HG03159 (cell line): ENCODE data around the gene SLC24A3.
"Not testable (repeated sequence)": the region's sequence is repeated elsewhere in the genome, so short reads cannot be mapped to it uniquely, and the experiment has no call there.

Source experiments
- ATAC-seq: cut with Tn5 transposase; IDR thresholded peaks from one replicate; pipeline ENCODE4 v1.9.1; 2021; ENCODE audit warnings: mild to moderate bottlenecking, moderate library complexity; ENCODE audit not compliant: unreplicated experiment

Gene SLC24A3

DNA sequence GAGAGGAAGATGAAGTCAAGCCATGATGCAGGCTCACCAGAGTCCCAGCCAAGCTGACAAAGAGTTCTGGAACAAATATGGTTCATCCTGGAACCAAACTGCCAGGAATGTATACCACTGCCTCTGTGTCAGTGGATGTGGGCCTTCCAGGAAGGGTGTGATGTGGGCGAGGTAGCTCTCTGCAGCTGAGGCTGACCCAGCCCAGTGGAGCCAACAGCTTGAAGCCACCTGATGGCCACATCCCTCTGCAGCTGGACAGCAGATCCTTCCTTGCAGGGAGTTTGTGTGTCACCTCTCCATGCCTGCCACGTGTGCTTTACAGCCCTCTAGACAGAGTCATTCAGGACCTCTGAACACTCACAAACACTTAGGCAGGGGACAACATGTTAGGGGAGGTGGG, 403.6 kb downstream of the SLC24A3 start:
- ATAC-seq, result no peak

DNA sequence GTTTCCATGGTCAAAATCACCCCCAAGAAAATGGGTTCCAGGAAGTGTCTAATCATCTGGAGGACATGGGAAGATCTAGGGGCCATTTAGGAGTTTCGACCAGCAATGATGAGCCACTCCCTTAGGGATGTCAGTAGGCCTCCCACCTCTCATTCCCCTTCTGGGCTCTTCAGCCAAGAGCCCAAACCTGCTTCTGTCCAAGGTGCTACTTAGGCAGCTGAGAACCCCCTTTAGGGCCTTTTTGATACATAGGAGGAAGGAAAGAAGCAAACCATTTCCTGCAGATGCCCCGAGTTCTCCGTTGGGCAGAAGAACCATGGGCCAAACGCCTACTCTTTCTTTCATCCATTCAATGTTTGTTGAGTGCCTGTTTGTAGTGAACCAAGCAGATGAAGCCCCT, 404.2 kb downstream of the SLC24A3 start:
- no peak for ATAC-seq

DNA sequence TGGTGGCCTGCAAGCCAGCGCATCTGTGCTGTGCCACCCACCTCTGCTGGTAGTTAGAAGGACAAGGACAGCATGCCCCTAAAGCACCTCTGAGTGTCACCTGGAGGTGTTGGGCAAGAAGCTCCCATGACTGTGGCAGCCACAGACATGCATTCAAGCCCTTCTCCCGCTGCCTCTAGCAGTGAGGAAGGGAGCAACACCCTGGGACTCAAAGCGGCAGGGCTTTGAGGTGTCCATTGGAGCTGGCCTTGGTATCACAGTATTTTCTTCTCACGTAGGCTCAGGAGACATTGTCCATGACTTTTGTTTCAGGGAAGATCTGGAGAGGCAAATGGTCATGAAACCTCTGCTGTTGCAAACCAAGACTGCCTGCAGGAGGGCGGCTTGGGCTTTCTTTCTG, 404.8 kb downstream of the SLC24A3 start:
- ATAC-seq, result no peak

DNA sequence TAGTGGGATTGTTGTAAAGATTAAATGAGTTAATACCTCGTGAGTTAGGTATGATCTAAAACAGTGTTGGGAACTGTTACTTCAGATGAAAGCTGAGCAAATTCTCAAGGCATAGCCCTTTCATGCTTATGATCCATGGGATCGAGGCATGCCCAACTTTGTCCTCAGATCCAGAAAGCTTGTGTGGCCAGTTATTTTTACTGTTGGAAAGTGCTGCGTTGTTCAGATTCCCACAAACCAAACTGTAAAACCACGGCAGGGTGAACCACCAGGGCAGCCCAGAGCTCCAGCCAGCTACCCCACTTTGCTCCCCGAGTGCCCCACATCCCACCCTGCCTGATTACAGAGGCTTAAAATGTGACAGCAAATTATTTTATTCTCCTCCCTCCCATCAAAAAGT, 406.3 kb downstream of the SLC24A3 start:
- ATAC-seq, result no peak

DNA sequence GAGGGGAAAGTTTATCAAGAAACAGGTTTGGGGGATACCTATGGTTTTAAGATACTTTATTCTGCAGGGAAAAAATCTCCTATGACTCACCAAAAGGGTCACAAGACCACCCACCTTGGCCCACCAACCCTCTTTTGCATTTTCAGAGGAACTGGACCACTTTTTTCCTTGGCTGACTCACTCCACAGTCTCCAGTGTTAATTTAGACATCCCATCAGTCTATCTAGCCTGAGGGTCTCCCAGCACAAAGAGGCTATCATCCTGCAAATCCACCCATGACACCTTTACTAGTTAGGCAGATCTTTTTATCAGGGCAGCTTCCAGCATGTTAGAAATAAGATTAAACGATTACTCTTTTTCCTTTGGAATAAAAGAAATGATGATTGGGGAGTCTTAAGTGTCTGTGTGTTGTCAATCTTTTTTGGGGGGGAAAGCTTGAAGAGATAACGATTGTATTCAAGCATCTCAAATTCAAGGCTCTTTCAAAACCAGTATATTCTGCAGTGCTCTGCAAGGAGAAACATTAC, 407.5 kb downstream of the SLC24A3 start:
- ATAC-seq, result no peak

DNA sequence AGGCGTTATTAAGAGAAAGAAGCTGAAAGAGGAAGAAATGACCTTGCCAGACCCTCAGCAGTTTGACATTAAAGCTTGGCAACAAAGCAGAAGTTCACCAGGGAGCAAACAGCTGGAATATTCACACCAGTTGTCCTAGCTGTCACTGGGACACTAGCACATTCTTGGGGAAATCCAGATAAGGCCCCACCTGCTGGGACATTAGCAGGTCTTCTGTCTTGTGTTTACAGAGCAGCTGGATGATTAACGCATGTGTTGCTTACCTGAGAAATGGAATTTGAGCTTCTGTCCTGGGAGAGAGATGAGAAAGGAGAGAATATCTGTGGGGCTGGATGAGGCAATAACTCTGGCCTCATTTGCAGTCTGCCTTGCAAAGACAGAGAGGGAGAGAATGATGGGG, 408.0 kb downstream of the SLC24A3 start:
- ATAC-seq, result no peak

DNA sequence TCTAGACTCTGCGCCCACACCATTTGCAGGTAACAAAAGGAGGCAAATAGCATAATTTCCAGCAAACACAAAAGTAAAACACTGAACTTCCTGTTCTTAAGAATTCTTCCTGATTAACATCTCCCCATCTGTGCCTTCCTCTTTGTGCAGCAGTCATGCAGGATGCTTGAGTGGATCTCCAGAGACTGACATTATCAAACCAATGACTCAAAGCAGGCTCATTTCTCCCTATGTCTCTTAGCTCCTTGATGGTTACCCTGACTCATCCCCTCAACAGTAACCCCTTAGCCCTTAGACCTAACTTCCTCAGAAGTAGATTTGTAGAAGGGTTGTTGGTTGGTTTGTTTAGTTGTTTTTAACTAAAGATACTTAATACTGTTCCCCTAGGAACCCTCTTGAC, 408.6 kb downstream of the SLC24A3 start:
- ATAC-seq, result no peak

DNA sequence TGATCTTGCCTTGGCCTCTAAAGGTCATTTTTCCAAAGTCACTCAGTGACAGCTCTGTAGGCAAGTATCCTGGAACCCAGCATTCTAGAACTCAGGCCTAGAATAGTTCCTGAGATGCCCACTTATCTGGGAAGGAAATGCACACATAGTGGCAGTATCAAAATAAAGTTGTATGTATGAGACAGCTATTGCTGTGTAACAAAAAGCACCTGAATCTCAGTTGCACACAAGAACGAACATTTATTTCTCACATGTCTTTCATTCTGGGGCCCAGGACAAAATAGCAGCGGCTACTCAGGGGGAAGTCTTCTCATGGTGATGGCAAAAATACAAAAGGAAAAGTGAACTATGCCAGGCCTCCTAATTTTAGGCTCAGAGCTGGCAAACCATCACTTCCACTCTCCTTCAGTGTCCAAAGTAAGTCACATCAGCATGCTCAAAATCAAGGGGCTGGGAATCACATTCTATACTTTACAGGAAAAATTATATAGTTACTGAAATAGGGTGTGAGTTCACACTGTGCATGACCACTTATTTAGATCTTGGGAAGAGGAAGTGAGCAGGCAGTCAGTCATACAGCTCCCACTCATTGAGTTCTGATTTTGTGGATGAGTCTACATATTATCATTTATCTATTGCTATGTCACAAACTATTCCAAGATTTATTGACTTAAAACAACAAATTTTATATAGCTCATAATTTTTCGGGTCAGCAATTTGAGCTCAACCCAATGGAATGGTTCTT, 412.0 kb downstream of the SLC24A3 start:
- ATAC-seq, result no peak

DNA sequence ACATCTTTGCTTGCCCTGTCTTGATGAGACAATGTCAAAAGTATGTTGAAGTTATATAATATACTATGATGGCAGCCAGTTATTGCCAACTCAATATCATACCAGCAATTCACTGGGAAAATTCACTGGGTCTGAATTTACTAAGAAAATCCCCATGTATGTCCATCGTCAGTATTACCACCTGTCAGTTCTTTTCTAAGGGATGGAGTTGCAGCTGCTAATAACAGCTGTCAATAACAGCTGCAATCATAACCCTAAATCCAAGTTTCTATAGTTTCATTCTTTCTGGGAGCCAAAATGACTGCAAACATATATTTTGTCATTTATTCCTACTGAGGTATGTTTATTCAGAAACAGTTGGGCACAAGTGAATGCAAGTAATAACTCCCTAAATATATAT, 413.0 kb downstream of the SLC24A3 start:
- no peak for ATAC-seq

DNA sequence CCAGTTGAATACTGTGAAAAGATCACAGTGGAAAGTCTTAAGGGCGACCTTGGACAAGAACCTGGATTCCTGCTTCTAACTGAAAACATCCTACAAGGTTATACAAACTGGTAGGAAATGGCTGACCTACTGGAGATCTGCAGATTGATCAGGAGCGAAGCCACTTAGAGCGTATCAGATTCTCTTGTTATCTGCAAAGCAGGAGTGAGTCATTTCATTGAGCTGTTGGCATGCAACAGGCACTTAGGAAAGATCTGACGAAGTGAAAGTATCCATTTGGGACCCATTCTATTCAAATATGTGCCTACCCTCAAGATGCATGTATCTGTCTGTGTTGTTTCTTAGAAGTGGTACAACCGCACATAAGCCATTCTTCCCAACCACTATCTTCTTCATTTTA, 414.5 kb downstream of the SLC24A3 start:
- no peak for ATAC-seq

DNA sequence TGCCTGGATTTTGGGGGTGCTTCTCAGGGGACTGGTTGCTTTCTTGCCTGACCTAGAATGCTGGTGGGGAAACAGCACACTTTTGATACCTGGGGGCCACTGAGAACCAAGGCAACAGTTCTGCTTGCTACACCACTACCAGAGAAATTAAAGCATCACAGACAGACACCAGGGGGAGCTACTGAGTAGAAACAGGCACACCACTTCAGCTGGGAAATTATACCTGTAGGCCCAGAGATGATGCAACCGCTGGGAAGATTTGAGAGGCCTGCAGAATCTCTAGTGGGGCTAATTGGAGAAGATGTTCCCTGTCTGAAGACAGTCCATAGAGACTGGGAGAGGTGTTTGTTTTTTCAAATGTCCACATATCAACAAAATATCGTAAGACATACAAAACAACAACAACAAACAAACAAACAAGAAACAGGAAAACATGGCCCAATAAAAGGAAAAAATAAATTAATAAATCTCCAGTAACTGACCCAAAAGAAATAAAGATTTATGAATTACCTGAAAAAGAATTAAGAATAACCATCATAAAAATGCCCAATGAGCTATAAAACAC, 416.2 kb downstream of the SLC24A3 start:
- ATAC-seq, result no peak

DNA sequence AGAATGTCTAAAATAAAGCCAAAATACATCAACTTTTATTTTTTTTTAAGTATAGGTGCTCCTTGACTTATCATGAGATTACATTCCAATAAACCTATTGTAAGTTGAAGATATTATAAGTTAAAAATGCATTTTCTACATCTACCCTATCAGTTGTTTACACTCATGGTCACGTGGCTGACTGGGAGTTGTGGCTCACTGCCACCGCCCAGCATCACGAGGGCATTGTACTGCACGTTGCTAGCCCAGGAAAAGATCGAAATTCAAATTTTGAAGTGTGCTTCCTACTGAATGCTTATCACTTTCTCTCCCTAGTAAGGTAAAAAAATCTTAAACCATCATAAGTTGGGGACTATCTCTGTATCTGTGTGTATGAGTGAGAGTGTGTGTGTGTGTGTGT, 419.0 kb downstream of the SLC24A3 start:
- ATAC-seq, result no peak

DNA sequence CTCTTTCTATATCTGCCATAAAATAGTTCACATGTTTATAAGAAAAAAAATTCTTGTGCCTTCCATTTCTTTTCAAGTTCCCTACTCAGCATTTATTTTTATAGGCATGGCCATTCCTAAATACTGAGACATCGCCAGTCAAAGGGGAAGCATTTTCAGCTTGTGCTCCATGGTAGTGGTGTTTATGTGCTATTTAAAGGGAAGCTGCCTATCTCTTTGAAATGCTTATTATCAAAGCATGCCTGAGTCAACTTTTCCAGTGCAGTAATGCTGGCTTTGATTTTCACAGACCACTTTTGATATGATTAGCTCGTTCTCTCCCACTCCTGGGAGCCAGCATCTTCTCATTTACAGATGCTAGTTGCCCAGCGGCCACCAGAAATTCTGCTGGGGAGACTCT, 421.5 kb downstream of the SLC24A3 start:
- no peak for ATAC-seq

DNA sequence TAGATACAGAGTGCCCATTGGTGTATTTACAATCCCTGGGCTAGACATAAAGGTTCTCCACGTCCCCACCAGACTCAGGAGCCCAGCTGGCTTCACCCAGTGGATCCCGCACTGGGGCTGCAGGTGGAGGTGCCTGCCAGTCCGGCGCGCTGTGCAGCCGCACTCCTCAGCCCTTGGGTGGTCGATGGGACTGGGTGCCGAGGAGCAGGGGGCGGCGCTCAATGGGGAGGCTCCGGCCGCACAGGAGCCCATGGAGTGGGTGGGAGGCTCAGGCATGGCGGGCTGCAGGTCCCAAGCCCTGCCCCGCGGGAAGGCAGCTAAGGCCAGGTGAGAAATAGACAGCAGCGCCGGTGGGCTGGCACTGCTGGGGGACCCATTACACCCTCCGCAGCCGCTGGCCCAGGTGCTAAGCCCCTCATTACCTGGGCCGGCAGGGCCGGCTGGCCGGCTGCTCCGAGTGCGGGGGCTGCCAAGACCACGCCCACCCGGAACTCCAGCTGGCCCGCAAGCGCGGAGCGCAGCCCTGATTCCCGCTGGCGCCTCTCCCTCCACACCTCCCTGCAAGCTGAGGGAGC, 427.1 kb downstream of the SLC24A3 start:
- not testable (repeated sequence) for ATAC-seq

DNA sequence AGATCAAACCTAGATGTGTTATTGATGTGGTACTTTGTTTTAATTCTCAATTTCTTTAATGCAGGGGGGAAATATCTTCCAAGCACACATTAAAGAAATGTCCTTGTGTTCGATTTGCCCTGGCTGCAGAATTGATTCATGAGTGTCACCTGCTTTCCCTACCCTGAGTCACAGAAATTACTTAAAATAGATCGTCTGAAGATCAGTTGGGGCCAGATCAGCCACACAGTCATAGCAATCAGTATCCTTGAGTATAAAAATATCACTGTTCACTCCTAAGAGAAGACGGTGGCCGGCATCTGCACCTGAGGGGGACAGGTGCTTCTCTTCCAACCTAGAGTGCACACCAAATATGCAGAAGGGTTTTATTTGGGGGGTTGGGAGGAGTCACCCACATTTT, 430.4 kb downstream of the SLC24A3 start:
- ATAC-seq, result no peak

DNA sequence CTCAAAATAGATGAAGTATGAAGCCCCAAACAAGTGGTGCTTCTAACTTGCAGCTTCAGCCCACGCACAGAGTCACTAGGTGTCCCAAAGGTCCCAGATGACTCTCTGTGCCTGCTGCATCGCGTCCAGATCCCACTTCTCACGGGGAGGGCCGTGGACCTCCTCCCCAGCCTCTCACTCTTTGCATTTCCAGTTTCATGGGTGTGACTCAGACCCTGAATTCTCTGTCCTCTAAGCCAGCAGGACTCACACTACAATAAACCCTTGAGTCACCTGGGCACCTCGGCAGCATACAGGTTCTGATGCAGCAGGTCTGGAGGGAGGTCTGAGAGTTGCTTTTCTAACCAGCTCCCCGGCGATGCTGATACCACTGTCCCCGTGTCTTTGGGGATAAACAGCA, 431.6 kb downstream of the SLC24A3 start:
- no peak for ATAC-seq

DNA sequence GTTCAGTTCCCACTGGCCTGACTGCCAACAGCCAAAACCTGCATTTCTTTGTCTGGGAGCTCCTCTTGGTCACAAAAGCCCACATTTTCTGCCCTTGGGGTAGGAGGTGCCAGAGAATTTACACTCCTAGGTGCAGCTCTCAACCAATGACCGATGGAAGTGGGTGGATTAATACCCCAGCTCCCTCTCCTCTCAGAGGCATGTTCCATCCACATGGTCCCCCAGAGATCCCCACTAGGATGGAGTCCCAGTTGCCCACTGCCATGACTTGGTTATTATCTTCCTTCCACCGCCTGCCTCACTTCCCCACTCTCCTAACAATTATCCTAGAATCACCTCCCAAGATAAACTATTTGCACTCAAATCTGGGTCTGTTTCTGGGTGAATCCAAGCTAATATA, 434.5 kb downstream of the SLC24A3 start:
- no peak for ATAC-seq

DNA sequence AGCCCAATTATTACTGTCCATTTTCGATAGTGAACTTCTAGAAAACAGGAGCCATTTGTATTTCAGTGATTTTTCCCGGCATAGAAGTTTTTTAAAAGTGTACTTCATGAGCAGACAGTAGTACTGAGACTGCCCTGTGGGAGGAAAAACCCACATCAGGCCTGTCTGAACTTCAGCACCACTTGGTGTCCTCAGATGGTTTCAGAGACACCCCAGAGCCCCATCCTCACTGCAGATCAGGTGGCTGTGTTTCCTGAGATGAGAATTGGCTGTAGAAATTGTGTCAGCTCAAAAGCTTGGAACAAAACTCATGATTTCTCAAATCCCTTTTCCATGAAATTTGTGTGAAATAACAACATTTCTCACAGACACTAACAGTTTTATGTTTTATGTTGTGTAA, 435.6 kb downstream of the SLC24A3 start:
- ATAC-seq, result no peak

DNA sequence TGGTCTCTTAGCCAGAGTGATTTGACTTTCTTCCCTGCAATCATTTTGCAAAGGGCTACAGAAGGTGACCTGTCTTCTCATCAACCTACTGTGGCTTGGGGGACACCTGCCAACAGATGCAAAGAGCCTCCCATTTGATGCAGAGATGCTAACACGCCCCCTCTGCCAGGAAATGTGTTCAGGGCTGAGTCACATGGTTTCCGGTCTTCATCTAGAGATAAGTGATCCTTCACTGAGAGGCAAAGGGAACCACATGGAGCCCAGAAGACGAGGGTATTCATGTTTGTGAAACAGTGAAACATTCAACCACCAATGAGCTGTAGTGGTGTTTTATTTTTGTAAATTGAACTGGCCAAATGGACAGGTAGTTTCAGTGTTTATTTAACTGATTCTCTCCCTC, 436.6 kb downstream of the SLC24A3 start:
- ATAC-seq, result no peak

DNA sequence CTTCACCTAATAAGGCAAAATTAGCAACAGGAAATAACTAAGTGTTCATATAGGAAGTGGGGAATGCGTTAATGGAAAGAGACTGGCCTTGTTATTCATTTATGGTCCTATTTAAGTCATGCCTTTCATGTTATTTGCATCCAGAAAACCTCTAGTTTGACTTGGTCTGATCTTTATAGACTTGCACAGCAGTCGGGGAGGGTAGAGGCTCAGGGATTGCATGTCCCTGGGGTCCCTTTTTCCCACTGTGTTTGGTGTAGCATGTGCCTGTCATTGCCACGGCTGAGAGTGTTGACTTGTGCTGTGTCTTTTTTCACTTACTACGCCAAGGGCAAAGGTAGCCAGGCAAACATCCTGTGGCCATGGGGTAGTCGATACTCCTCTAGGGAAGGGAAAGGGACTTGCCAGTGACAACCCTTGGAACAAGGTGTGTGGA, 440.2 kb downstream of the SLC24A3 start:
- ATAC-seq, result no peak

DNA sequence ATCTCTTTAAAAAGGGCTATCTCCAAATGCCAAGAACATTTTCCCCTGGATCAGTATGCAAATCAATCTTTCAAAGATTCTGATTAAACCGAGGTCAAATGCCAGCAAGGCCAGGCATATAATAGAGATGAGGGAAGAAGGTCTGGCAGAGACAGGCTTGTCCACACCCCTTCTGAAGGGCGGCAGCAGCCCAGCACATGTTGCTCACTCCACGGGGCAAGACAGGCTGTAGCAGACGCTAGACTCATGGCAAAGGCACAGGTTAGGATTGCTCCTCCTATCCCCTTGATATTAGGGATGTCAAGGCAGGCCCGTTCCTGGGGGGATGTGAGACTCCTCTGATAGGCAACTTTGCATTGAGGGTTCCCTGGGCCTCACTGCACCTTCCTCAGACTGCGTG, 440.9 kb downstream of the SLC24A3 start:
- ATAC-seq, result no peak

DNA sequence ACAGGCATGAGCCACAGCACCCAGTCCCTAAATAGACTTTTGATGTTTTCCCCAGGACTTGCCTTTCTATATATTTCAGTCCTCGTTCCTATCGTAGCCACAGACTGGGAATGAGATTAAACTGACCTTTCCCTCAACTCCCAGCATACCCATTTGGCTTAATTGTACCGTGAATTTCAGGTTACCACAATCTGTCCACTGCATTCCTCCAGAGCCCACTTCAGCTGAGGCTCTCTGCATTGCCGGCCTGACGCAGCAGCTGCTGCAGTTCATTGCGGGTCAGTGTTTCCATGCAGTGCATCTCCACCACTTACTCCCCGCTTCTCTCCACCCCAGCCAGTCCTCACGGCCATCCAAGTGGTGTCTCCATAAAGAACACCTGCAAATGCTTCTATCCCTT, 442.5 kb downstream of the SLC24A3 start:
- no peak for ATAC-seq
